Loucy (cell line): ENCODE data around the gene PPP1R15A.

ENCODE experiments used
- CTCF ChIP-seq: fragments of 200-600 bp; sonication (generic); conservative IDR thresholded peaks from 2 replicates; pipeline ENCODE4 v1.5.1; 2014; ENCODE audit warnings: mild to moderate bottlenecking, antibody characterized with exemption, low read length
- EZH2phosphoT487 ChIP-seq: fragments of 200-600 bp; IDR thresholded peaks from 2 replicates; pipeline ENCODE4 v1.6.1; 2018; ENCODE audit warnings: antibody characterized with exemption, mild to moderate bottlenecking, moderate library complexity, borderline replicate concordance

GRCh38 chr19:48895226-48895625, 23.0 kb downstream of the PPP1R15A start:
- no peak for TF ChIP-seq CTCF
- no peak for TF ChIP-seq EZH2phosphoT487
